Inferior parietal cortex (tissue), 1 donor: Measurements from ENCODE around the gene TMEM219.
"Not testable (repeated sequence)": the region's sequence is repeated elsewhere in the genome, so short reads cannot be mapped to it uniquely, and the experiment has no call there.

Experiments
- DNase-seq: peaks from one replicate; pipeline ENCODE4 v3.0.0-alpha.2; 2016; ENCODE audit errors: extremely low spot score

Gene TMEM219

GRCh38 chr16:29951625-29952365 lies 10.1 kb upstream of the TMEM219 start:
- no peak for DNase-seq

DNA sequence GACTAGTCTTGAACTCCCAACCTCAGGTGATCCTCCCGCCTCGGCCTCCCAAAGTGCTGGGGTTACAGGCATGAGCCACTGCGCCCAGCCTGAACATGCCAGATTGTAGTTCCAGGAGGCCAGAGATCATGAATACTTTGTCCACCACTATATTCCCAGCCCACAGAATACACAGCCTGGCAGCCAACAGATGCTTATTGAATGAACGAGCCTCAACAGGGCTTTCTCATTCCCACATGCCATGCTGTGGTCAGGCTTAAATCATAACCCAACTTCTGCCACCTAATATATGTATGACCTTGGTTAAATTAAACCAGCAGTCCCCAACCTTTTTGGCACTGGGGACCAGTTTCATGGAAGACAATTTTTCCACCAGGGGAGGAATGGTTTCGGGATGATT lies 3.1 kb upstream of the TMEM219 start:
- DNase-seq, result no peak

DNA sequence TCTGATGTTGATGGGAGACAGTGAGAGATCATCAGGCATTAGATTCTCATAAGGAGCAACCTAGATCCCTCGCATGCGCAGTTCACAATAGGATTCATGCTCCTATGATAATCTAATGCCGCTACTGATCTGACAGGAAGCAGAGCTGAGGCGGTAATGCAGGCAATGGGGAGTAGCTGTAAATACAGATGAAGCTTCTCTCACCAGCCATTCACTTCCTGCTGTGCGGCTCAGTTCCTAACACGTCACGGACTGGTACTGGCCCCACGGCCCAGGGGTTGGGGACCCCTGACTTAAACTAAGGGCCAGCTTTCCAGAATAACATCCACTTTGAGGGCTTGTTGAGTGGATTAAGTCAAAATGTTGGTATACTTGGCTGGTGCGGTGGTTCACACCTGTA lies 2.6 kb upstream of the TMEM219 start:
- no peak for DNase-seq

GRCh38 chr16:29959821-29960220 lies 2.1 kb upstream of the TMEM219 start:
- not testable (repeated sequence) for DNase-seq

GRCh38 chr16:29961127-29961478 lies 776 bp upstream of the TMEM219 start:
- DNase-seq, result no peak

DNA sequence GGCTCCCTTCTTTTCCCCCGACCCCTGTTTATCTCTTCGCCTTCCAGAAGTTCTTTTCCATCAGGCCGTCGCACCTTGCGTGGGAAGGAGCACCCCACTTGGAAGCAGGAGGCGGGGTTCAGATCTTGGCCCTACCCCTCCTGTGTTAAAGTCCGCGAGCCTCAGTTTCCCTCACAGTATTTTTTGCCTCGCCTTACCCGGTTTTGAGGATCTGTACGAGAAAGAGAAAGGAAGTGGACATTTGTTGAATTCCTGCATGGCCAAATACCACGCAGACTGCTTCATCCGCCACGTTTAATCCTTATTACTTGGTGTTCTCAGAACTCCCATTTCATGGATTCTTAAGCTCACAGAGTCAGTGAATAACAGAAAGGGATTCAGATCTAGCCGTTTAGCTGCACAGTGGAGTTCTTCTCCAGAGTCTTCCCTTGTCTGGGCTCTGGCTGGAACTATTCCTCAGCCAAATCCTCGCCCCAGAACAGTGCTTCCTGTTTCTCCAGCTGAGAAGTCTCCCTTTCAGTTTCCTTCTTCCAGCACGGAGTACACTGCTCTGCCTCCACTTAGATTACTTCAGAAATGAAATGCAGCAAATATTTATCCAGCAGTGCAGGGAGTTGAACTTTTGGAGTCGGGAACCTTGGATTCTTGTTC lies 590 bp downstream of the TMEM219 start:
- peak; percentile 37 for DNase-seq

DNA sequence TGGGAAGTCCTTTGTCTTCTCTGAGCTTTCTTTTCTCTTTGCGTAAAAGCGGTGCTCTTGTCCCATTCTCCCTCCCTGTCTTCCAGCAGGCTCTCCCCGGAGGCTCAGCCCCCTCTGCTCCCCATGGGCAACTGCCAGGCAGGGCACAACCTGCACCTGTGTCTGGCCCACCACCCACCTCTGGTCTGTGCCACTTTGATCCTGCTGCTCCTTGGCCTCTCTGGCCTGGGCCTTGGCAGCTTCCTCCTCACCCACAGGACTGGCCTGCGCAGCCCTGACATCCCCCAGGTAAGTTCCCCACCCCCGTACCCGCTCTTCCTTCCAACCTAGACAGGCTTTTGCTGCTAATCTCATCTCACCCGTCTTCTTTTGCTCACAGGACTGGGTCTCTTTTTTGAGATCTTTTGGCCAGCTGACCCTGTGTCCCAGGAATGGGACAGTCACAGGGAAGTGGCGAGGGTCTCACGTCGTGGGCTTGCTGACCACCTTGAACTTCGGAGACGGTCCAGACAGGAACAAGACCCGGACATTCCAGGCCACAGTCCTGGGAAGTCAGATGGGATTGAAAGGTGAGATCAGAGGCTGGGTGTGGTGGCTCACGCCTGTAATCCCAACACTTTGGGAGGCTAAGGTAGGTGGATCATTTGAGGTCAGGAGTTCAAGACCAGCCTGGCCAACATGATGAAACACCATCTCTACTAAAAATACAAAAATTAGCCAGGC lies 1.3 kb downstream of the TMEM219 start:
- DNase-seq, result no peak

DNA sequence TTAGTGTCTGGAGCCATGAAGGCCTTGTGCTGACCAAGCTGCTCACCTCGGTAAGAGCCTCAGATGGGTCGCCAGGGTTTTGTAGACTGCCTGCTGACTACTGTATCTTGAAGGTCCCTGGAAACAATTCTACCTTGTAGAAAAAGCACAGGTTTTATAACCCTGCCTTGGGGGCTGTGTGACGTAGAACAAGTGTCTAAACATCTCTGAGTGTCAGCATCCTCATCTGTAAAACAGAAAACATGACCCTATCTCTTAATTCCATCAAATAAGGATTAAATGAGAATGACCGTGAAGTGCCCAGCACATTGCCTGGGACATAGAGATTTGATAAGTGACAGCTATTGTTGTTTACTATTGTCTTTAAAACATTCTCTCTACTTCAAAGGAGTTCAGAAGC lies 6.3 kb downstream of the TMEM219 start:
- DNase-seq, result no peak

DNA sequence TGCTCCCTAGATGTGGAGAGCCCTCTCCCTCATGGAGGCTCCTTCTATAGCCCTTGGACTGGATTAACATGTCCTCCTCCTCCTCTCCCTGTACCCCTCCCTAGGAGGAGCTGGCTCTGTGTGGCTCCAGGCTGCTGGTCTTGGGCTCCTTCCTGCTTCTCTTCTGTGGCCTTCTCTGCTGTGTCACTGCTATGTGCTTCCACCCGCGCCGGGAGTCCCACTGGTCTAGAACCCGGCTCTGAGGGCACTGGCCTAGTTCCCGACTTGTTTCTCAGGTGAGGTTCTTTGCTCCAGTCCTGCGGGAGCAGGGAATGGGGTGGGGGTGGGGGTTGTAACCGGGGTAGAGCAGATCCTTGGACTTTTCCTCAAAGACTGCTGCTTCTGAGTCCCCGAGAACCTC lies 9.4 kb downstream of the TMEM219 start:
- DNase-seq, result no peak

DNA sequence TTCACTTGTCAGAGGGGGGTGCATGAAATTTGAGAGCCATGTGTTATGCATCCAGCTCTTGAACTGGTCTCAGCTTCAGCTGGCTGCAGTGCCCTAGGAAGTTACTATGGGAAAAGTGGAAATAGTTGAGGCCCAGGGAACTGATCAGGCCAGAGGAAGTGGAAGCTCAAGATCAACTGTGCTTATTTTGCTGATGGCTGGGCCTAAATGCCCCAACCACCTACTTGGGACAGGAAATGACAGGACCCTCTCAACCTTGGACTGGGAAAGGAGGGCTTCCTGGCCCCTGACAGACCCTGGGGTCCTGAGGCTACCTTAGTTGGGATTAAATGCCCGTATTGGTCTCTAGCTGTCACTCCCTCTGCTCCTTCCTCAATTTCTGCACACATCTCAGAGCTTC lies 10.6 kb downstream of the TMEM219 start:
- DNase-seq, result no peak

DNA sequence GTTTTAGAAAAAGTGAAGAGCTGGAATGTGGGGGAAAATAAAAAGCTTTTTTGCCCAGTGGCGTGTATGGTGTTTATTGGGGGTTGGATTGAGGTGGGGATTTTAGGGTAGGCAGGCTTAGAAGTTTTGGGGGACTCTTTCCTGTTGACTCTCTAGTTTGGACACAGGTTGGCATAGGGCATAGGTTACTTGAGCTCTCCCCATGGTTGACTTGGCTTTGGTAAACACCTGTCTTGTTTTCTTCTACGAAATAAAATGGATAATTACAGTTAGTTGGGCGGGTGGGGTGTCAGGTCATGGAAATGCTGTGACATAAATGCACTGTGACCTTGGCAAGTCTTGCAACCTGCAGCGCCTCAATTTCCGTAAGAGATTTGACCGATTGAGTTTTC lies 11.1 kb downstream of the TMEM219 start:
- no peak for DNase-seq

DNA sequence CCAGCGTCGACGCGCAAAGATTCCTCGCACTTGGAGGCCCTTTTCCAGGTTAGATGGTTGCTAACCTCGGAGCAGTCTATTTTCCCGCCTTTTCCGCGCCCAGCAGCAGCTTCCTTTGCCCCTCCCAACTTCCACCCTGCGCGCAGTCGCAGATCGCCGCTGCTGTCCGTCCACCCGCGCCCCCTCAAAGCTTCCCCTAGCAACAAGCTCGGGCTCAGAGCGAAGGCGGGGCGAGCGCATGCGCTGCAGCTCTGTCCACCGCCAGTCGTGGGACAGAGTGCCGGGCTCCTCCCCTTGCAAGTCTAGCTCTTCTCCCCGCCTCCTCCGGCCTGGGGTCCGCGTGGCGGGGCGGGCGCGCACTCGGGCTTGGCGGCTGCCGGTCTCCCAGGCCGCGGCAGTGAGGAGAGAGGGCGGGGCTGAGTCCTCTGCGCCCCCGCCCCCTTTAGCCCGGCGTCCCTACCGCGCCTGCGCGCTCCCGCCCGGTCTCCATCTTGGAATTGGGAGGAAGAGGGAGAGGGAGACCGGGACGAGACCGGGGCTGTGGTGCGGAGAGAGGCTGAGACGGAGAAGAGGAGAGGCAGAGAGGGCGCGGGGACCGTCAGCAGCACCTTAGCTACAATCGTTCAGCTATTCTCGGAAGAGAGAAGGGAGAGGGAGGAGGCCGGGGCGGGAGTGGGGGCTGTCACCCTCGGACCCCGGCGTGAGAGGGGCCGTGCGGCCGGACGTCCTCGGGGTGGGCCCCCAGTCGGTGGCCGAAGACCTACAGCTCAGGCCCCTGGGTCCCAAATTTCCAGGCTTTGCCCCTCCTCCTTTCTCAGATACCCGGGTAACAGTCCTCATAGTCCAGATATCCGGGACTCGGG lies 11.7 kb downstream of the TMEM219 start, which contains the start of gene TAOK2:
TAOK2 (plus strand) TSS at position 485 of the 863 bp plus-strand sequence. CDS start 3,905 bp downstream, outside the sequence.
- peak; percentile 97 for DNase-seq

DNA sequence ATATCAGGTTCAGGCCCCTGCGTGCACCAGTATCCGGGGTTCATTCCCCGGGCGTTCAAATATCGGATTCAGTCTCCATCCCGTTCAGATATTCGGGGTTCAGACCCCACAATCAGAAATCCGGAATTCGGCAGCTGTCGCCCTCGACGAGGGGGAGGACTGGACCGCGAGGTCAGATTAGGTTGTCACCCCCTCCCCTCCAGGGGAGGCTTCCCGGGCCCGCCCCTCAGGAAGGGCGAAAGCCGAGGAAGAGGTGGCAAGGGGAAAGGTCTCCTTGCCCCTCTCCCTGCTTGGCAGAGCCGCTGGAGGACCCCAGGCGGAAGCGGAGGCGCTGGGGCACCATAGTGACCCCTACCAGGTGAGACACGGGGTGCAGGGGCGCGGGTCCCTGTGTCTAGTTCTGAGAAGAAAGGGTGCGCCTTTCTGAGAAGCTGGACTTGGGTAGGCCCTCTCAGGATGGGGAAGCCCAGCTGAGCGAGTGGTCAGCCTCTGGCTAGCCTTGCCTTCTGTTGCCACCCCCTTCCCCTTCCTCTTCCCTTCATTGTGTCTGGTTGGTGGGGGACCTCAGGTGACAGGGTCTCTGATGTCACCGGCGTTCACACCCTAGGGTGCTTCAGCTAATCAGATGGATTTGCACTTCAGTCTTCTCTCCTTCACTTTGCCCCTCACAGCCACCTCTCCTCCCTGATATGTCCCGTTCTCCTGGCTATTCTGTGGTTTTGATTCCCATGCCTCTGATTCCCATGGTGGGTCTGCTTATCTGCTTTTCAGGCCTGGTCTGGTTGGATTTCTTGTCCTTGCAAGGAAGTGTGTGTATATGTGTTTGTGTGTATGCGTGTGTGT lies 12.6 kb downstream of the TMEM219 start:
- peak; percentile 2 for DNase-seq

GRCh38 chr16:29975134-29975538 lies 13.3 kb downstream of the TMEM219 start:
- no peak for DNase-seq

DNA sequence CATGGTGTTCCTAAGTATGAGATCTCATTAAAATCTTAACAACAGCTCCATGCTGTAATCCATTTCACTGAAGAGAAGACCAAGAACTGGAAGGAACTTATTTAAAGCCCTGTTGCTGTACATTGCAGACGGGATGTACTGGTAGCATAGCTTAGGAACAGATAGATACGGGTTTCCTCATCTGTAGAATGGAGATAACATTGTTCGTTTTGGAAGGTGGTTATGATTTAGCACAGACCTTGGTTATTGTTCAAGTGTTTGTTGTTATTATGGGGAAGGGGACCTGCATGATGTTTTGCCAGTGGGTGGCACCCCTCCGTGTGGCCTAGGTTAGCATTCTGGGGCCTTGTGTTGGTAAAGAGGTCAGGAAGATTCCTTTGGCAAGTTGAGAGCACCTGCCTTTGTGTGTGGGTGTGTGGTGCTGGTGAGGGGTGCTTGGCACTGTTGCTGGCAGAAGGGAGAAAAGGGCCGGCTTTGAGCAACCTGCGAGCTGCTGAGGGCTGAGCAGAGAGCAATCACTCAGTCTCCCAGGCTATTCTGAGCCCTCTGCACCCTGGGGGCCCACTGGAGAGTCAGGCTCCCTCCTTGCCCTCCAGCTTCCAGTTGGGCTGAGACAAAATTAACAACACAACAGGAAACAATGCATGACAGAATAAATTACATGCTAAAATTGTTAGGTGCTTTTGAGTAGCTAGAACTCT lies 14.1 kb downstream of the TMEM219 start:
- peak; percentile 8 for DNase-seq

DNA sequence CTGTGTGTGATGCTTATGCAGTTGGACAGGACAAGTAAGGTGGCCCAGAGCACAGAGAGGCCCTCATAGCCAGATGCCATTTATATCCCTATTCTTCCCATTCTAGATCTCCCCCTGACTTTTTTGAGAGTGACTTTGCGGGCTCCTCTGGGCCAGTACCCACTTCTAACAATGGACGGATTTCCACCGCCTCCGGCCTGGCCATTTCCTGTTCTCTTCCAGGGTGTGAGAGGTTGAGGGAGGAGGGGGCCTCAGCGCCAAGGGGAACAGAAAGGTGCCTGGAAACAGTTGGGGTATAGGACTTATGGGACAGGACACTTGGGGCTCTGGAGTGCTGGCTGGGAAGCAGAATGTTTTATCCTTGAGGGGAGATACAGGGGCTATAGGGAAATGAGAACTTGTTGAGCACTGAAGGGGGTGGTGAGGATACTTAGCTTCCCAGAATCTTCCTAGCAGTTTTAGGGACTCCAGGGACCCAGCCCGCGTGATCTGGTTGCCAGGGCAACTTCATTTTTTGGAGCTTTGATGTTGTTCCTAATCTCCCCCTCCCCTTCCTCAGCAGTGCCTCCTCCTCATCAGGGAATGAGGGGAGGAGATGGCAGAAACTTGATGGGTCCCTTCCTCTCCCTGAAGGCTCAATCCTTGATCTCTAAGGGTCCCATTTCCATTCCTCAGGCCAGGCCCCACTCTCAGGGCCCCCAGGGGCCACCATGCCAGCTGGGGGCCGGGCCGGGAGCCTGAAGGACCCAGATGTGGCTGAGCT lies 15.4 kb downstream of the TMEM219 start:
- no peak for DNase-seq

DNA sequence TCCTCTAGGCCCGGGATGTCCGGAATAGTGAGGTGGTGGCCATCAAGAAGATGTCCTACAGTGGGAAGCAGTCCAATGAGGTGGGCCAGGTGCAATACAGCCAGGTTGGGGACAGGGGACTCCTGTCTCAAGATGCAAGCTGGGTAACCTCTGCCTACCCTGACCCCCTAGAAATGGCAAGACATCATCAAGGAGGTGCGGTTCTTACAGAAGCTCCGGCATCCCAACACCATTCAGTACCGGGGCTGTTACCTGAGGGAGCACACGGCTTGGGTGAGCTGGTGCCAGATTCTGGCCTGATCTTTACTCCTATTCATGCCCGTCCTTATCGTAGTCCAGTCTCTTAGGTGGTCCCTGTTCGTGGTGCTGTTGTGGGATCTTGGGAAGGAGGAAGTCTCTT lies 16.2 kb downstream of the TMEM219 start:
- DNase-seq, result no peak

DNA sequence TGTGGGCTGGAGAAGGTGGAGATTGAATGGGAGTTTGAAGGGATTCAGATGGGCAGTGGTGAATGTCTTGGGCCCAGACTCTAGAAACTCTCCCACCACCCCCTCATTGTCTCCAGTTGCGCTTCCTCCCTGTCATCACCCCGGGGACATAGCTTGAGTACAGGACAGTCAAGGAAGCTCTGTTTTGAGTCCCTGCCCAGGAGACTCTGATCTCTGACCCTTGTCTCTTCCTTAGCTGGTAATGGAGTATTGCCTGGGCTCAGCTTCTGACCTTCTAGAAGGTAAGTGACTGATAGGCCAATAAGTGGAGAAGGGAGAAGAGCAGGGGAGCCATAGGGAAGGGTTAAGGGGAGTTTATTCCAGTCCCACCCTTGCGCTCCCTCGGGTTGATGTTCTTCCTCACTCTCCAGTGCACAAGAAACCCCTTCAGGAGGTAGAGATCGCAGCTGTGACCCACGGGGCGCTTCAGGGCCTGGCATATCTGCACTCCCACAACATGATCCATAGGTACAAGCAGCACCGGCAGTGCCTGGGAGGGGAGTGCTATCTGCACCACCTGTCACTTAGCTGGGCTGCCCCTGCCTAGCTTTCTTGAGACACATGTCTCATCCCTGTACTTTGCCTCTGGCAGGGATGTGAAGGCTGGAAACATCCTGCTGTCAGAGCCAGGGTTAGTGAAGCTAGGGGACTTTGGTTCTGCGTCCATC lies 16.8 kb downstream of the TMEM219 start:
- no peak for DNase-seq
